ENCODE data around the gene CSTF2T.

CSTF2T gene

DNA sequence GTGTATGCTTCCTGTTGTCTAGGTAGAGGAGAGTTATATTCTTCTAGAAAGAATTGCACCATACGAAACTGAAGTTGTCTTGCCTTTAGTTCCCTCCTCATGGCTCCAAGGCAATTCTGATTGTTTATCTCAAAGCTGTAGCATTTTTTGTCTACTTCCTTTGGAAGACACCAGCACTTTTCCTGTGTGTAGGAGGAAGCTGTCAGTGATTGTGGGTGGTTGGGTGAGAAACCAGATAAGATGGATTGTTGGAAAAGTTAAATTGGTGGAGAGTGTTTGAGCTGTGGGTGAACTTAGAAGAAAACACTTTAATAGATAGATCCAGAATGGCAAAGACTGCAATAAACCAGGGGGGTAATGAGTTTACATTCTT lies 12.1 kb upstream of the CSTF2T start:
- Histone ChIP-seq H3K4me3 (ENCODE audit: low read depth, low read length) (no peak overlapping the region), H3K27me3 (ENCODE audit: insufficient read depth, low read depth, severe bottlenecking) (no peaks in the 10 kb centered on the region), H3K27ac (no peak overlapping the region), H3K36me3 (no peaks in the 10 kb centered on the region), H3K9me3 (ENCODE audit: severe bottlenecking) (no peaks in the 10 kb centered on the region)
- TF ChIP-seq CTCF (IDR thresholded peaks at IDR 0.05; ENCODE audit: low read depth, low read length): no peak
- no peak for DNase-seq

DNA sequence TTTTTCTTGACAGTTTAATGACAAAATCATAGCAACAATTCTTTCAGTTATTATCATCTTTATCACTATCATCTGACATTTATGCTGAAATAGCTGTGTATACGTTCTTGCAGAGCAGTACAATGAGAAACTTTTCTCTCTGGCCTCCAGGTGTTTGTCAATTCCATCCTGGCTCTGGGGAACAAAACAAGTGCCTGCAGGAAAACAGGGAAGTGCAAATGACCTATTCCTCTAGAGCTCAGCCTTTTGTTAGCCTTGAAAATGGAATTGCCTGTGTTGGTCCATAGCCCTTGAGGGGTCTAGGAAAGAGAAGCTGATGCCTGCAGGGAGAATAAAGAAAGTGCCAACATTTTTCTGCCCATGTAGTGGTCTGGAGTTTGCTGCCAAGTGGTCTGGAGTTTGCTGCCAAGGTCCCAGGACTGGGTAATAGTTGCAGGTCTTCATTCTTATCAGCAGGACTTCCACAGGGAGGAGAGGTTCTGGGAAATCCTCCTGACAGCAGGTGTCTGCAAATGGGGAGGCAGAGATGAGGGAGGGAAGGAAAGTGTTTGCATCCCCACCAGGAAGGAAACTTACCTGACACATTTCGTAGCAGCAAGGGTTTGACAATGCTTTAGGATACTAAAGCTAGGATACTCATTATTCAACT lies 10.1 kb upstream of the CSTF2T start:
- H3K27ac ChIP-seq: no peak overlapping the region
- TF ChIP-seq CTCF (IDR thresholded peaks at IDR 0.05; ENCODE audit: low read depth, low read length): no peak
- DNase-seq: no peak
- H3K9me3 ChIP-seq (ENCODE audit: severe bottlenecking): no peaks in the 10 kb centered on the region
- no peaks in the 10 kb centered on the region for H3K36me3 ChIP-seq
- H3K27me3 ChIP-seq (ENCODE audit: insufficient read depth, low read depth, severe bottlenecking): no peaks in the 10 kb centered on the region
- no peak overlapping the region for H3K4me3 ChIP-seq (ENCODE audit: low read depth, low read length)

DNA sequence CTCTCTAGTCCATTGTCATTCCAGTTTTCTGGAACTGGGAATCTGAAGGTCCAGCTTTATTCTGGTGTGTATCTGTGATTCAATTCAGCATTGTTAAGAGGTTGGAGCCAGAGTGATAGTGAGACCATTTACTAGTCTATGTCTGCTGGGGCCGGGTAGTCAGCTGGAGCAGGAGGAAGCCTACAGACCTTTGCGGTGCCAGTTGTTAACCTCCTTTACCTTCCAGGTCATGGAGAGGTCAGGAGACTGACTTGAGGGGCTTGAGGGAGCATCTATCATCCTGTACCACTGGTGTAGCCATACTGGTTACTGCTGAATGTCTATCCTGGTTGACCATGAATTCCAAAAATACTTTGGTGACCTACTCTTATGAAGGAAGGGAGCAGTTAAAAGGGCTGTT lies 9.2 kb upstream of the CSTF2T start:
- H3K4me3 ChIP-seq (ENCODE audit: low read depth, low read length): no peak overlapping the region
- H3K9me3 ChIP-seq (ENCODE audit: severe bottlenecking): no peaks in the 10 kb centered on the region
- H3K27ac ChIP-seq: no peak overlapping the region
- no peak for DNase-seq
- H3K27me3 ChIP-seq (ENCODE audit: insufficient read depth, low read depth, severe bottlenecking): no peaks in the 10 kb centered on the region
- no peaks in the 10 kb centered on the region for H3K36me3 ChIP-seq
- TF ChIP-seq CTCF (IDR thresholded peaks at IDR 0.05; ENCODE audit: low read depth, low read length): no peak

GRCh38 chr10:51707821-51708424 lies 8.5 kb upstream of the CSTF2T start:
- H3K4me3 ChIP-seq (ENCODE audit: low read depth, low read length): no peak overlapping the region
- no peak for DNase-seq
- no peak overlapping the region for H3K27ac ChIP-seq
- H3K27me3 ChIP-seq (ENCODE audit: insufficient read depth, low read depth, severe bottlenecking): no peaks in the 10 kb centered on the region
- no peaks in the 10 kb centered on the region for H3K36me3 ChIP-seq
- no peak for TF ChIP-seq CTCF (IDR thresholded peaks at IDR 0.05; ENCODE audit: low read depth, low read length)
- H3K9me3 ChIP-seq (ENCODE audit: severe bottlenecking): no peaks in the 10 kb centered on the region

DNA sequence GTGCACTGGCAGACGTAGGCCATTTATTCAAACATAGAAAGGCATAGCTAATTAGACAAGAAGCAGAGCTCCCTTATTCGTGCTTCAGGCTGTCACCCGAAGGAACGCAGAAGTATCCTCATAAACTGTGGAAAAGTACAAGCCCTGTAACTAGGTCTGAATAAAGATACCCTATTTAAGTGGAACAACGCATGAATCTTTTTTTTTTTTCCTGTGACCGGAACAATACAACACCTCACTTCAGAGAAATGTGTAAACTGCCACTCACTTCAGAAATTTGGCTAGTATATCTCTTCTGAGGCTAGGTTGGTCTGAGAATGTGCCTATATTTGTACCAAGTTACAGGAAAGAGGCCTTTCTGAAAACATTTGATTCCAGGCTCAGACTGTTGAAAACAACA lies 8.0 kb upstream of the CSTF2T start:
- no peaks in the 10 kb centered on the region for H3K27me3 ChIP-seq (ENCODE audit: insufficient read depth, low read depth, severe bottlenecking)
- no peak overlapping the region for H3K4me3 ChIP-seq (ENCODE audit: low read depth, low read length)
- H3K27ac ChIP-seq: no peak overlapping the region
- TF ChIP-seq CTCF (IDR thresholded peaks at IDR 0.05; ENCODE audit: low read depth, low read length): no peak
- H3K36me3 ChIP-seq: no peaks in the 10 kb centered on the region
- H3K9me3 ChIP-seq (ENCODE audit: severe bottlenecking): no peaks in the 10 kb centered on the region
- no peak for DNase-seq

DNA sequence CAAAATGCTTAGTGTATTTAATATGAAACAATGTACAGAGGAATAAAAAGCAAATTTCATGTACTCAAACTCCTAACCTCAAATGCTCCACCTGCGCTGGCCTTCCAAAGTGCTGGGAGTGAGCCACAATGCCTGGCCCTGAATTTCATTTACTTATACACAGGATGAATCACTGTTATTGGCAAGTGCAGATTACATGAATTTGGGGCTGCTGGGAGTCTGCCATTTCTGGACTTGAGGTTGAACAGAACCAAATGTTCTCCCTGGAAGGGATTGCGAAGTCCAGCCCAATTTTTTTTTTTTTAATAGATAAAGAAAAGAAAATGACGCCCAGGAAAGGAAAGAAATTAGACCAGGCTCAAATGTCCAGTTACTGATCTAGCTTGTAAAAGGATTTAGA lies 6.8 kb upstream of the CSTF2T start:
- H3K9me3 ChIP-seq (ENCODE audit: severe bottlenecking): no peaks in the 10 kb centered on the region
- DNase-seq: no peak
- no peaks in the 10 kb centered on the region for H3K27me3 ChIP-seq (ENCODE audit: insufficient read depth, low read depth, severe bottlenecking)
- no peak overlapping the region for H3K4me3 ChIP-seq (ENCODE audit: low read depth, low read length)
- TF ChIP-seq CTCF (IDR thresholded peaks at IDR 0.05; ENCODE audit: low read depth, low read length): no peak
- no peaks in the 10 kb centered on the region for H3K36me3 ChIP-seq
- H3K27ac ChIP-seq: no peak overlapping the region

Measured in WERI-Rb-1 (cell line).